GM18907 (cell line): Measurements from ENCODE around the gene LILRB3.
"Not testable (repeated sequence)": the region's sequence is repeated elsewhere in the genome, so short reads cannot be mapped to it uniquely, and the experiment has no call there.

Experiments used
- ATAC-seq: cut with Tn5 transposase; IDR thresholded peaks from one replicate; pipeline ENCODE4 v1.9.1; 2021; ENCODE audit warnings: mild to moderate bottlenecking, moderate library complexity; ENCODE audit not compliant: unreplicated experiment

The LILRB3 gene

GRCh38 chr19:54222474-54223276, at the start of gene LILRB3:
Gene LILRB3 (minus strand): TSS chr19:54223007. CDS start chr19:54222976, 31 bp downstream.
- not testable (repeated sequence) for ATAC-seq

- not testable (repeated sequence) for ATAC-seq
These were observed 49.4 kb upstream of the LILRB3 start for GRCh38 chr19:54272181-54272580.

GRCh38 chr19:54271587-54271986, 48.8 kb upstream of the LILRB3 start:
- ATAC-seq, result not testable (repeated sequence)

GRCh38 chr19:54271106-54271505, 48.3 kb upstream of the LILRB3 start:
- ATAC-seq, result no peak

GRCh38 chr19:54268936-54269335, 46.1 kb upstream of the LILRB3 start:
- no peak for ATAC-seq

GRCh38 chr19:54266133-54266532, 43.3 kb upstream of the LILRB3 start:
- no peak for ATAC-seq

GRCh38 chr19:54262470-54262869, 39.7 kb upstream of the LILRB3 start:
- no peak for ATAC-seq

GRCh38 chr19:54262066-54262465, 39.3 kb upstream of the LILRB3 start:
- no peak for ATAC-seq

- ATAC-seq, result no peak
These were observed 34.3 kb upstream of the LILRB3 start, which contains the start of gene LILRB5 for GRCh38 chr19:54257116-54257480. Gene LILRB5 (minus strand): TSS chr19:54257273. CDS start chr19:54257193, 80 bp downstream.

GRCh38 chr19:54256250-54257115, 33.7 kb upstream of the LILRB3 start:
- no peak for ATAC-seq

GRCh38 chr19:54255105-54255775, 32.4 kb upstream of the LILRB3 start:
- ATAC-seq, result no peak

GRCh38 chr19:54254195-54254906, 31.5 kb upstream of the LILRB3 start:
- ATAC-seq, result no peak

GRCh38 chr19:54253331-54254194, 30.8 kb upstream of the LILRB3 start:
- ATAC-seq, result no peak

- no peak for ATAC-seq
These were observed 30.0 kb upstream of the LILRB3 start for GRCh38 chr19:54252845-54253244.

GRCh38 chr19:54252243-54252642, 29.4 kb upstream of the LILRB3 start:
- ATAC-seq, result no peak

GRCh38 chr19:54248016-54248601, 25.3 kb upstream of the LILRB3 start:
- ATAC-seq, result no peak

- ATAC-seq, result no peak
These were observed 24.5 kb upstream of the LILRB3 start for GRCh38 chr19:54247106-54247930.

GRCh38 chr19:54245936-54246335, 23.1 kb upstream of the LILRB3 start:
- ATAC-seq, result no peak
